ENCODE results near the gene PAFAH2.
"Not testable (repeated sequence)": the region's sequence is repeated elsewhere in the genome, so short reads cannot be mapped to it uniquely, and the experiment has no call there.

Gene PAFAH2

GRCh38 chr1:25945761-25946160 lies 52.1 kb downstream of the PAFAH2 start (continued):
- TF ChIP-seq ZNF148 (tag by site-specific recombination; IDR thresholded peaks at IDR 0.05; ENCODE audit: borderline replicate concordance), result no peak
- TF ChIP-seq ZNF645 (tag by site-specific recombination; IDR thresholded peaks at IDR 0.05), result no peak
- TF ChIP-seq ZNF221 (tag by site-specific recombination; IDR thresholded peaks at IDR 0.05; ENCODE audit: borderline replicate concordance), result no peak

- H3K4me1 ChIP-seq (ENCODE audit: control insufficient read depth, insufficient read depth, low read length), result no peaks in the 10 kb centered on the region
- CTCF ChIA-PET, result no interaction called here
- no peak overlapping the region for H3K27ac ChIP-seq (ENCODE audit: extremely low read depth, low read depth, low read length)
- POLR2A ChIA-PET, result interaction anchor here (0.8 kb wide), 1 partner anchor 397 kb away, joined by 6 read pairs; no protein-coding TSS in a partner anchor
- no peaks in the 10 kb centered on the region for H3K36me3 ChIP-seq (ENCODE audit: control insufficient read depth in 2 of 2, insufficient read depth in 1 of 2, low read length in 2 of 2)
- TF ChIP-seq ZNF140 (tag by site-specific recombination; IDR thresholded peaks at IDR 0.05) (no peak), ZNF664 (tag by site-specific recombination; IDR thresholded peaks at IDR 0.05) (0 out of 2 replicates have a peak, but pooled peaks have one; percentile 20)
- H3K4me3 ChIP-seq (ENCODE audit: low read depth, low read length), result no peak overlapping the region
- H3K9me3 ChIP-seq (ENCODE audit: control insufficient read depth, insufficient read depth, low read depth, low read length), result no peaks in the 10 kb centered on the region
These were observed 52.9 kb downstream of the PAFAH2 start for GRCh38 chr1:25944986-25945385.

GRCh38 chr1:25943511-25943910 lies 54.4 kb downstream of the PAFAH2 start:
- H3K9me3 ChIP-seq (ENCODE audit: control insufficient read depth, insufficient read depth, low read depth, low read length); H3K36me3 ChIP-seq (ENCODE audit: control insufficient read depth in 2 of 2, insufficient read depth in 1 of 2, low read length in 2 of 2); POLR2A ChIA-PET; H3K4me3 ChIP-seq (ENCODE audit: low read depth, low read length); H3K27ac ChIP-seq (ENCODE audit: extremely low read depth, low read depth, low read length); H3K4me1 ChIP-seq (ENCODE audit: control insufficient read depth, insufficient read depth, low read length): not testable (repeated sequence)
- CTCF ChIA-PET, result interaction anchor here (0.7 kb wide), 1 partner anchor 535 kb away, joined by 3 read pairs; no protein-coding TSS in a partner anchor

GRCh38 chr1:25936947-25937346 lies 60.9 kb downstream of the PAFAH2 start:
- no peaks in the 10 kb centered on the region for H3K9me3 ChIP-seq (ENCODE audit: control insufficient read depth, insufficient read depth, low read depth, low read length)
- H3K4me1 ChIP-seq (ENCODE audit: control insufficient read depth, insufficient read depth, low read length), result no peaks in the 10 kb centered on the region
- H3K27ac ChIP-seq (ENCODE audit: extremely low read depth, low read depth, low read length), result no peak overlapping the region
- H3K36me3 ChIP-seq (ENCODE audit: control insufficient read depth in 2 of 2, insufficient read depth in 1 of 2, low read length in 2 of 2), result no peaks in the 10 kb centered on the region
- H3K4me3 ChIP-seq (ENCODE audit: low read depth, low read length), result no peak overlapping the region
- ChIA-PET CTCF (interaction anchor here (0.6 kb wide), 1 partner anchor 86 kb away, joined by 3 read pairs; no protein-coding TSS in a partner anchor), POLR2A (interaction anchor here (0.5 kb wide), 1 partner anchor 306 kb away, joined by 5 read pairs; no protein-coding TSS in a partner anchor)
- TF ChIP-seq SP7 (tag by site-specific recombination; IDR thresholded peaks at IDR 0.05) (no peak), ZNF792 (tag by site-specific recombination; IDR thresholded peaks at IDR 0.05) (no peak), ZNF626 (tag by site-specific recombination; IDR thresholded peaks at IDR 0.05) (no peak), ZNF19 (tag by site-specific recombination; IDR thresholded peaks at IDR 0.05; ENCODE audit: low read depth) (no peak), ZNF692 (tag by site-specific recombination; IDR thresholded peaks at IDR 0.05) (no peak), PRDM1 (tag by site-specific recombination; IDR thresholded peaks at IDR 0.05) (no peak), RBAK (tag by site-specific recombination; IDR thresholded peaks at IDR 0.05) (no peak), ZNF341 (tag by site-specific recombination; IDR thresholded peaks at IDR 0.05; ENCODE audit: low read depth) (no peak), ZNF777 (tag by site-specific recombination; IDR thresholded peaks at IDR 0.05; ENCODE audit: borderline replicate concordance) (no peak), ZNF560 (tag by site-specific recombination; IDR thresholded peaks at IDR 0.05; ENCODE audit: borderline replicate concordance) (no peak), PATZ1 (tag by site-specific recombination; IDR thresholded peaks at IDR 0.05) (no peak), ZNF664 (tag by site-specific recombination; IDR thresholded peaks at IDR 0.05) (no peak), REST (tag by site-specific recombination; IDR thresholded peaks at IDR 0.05) (no peak), ZNF169 (tag by site-specific recombination; IDR thresholded peaks at IDR 0.05) (no peak), ZBTB7A (tag by site-specific recombination; IDR thresholded peaks at IDR 0.05; ENCODE audit: low read depth) (no peak)
